ENCODE results near the gene PSMB8.
A peak's percentile ranks its signal among the peaks of the same experiment; 100 is the strongest.

PSMB8 gene

DNA sequence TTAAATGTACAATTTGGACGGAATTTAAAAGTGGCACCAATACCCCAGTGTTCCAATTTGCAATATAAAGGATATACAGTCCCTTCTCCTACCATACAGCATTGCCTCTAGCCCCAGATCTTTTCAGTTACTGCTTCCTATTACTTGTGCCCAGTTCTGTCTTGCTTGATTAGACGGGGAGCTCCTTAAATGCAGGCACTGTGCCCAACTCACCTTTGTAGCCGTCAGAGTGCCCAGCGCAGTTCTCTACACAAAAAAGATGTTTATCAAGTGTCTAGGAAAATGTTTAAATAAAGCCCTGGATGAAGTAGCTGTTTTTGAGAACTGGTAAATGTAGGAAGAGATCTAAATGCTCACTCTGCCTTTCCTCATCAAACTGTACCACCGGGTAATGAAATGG lies 12.9 kb downstream of the PSMB8 start:
- TF ChIP-seq, protein P1, sequence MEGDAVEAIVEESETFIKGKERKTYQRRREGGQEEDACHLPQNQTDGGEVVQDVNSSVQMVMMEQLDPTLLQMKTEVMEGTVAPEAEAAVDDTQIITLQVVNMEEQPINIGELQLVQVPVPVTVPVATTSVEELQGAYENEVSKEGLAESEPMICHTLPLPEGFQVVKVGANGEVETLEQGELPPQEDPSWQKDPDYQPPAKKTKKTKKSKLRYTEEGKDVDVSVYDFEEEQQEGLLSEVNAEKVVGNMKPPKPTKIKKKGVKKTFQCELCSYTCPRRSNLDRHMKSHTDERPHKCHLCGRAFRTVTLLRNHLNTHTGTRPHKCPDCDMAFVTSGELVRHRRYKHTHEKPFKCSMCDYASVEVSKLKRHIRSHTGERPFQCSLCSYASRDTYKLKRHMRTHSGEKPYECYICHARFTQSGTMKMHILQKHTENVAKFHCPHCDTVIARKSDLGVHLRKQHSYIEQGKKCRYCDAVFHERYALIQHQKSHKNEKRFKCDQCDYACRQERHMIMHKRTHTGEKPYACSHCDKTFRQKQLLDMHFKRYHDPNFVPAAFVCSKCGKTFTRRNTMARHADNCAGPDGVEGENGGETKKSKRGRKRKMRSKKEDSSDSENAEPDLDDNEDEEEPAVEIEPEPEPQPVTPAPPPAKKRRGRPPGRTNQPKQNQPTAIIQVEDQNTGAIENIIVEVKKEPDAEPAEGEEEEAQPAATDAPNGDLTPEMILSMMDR (IDR thresholded peaks at IDR 0.05; ENCODE audit: low read length, missing control alignments): no peak
- no peak overlapping the region for H3K4me3 ChIP-seq (replicated peaks; ENCODE audit: low read depth, low read length)
- DNase-seq (ENCODE audit: low read depth): no peak

DNA sequence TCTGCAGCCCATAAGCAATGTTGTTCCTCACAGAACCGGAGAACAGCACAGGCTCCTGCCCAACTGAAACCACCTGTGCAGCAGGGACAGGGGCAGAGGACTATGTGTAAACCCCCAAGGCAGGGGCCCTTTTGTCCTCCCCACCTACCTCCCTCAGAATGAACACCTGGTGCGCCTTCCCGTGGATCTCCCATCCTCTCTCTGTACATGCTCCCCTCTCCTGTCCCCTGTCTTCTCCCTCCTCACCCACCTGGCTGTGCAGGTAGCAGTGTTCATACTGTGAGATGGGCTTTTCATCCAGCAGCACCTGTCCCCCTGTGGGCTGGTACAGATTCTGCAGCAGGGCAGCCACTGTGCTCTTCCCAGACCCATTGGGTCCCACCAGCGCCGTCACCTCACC lies 13.8 kb downstream of the PSMB8 start:
- H3K4me3 ChIP-seq (replicated peaks; ENCODE audit: low read depth, low read length): no peak overlapping the region
- no peak for DNase-seq (ENCODE audit: low read depth)
- TF ChIP-seq, protein P1 (IDR thresholded peaks at IDR 0.05; ENCODE audit: low read length, missing control alignments): no peak

DNA sequence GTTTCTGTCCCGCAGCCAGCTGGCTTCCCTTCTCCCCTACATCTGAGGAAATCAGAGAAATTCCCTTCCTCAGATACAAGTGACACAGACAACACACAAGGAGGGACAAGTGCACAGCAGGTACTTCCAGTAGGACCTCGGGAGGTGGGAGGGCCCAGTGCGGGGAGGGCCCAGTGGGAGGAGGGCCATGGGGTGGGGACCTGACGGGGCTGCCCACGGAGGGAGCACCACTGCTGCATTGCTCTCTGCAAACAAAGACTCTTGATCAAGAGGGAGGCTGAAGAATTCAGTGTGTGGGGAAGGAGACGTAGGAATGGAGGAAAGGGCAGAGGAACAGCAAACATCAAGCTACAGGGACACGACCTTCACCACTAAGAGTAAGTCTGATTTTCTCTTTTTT lies 14.4 kb downstream of the PSMB8 start:
- no peak for DNase-seq (ENCODE audit: low read depth)
- TF ChIP-seq, protein P1 (IDR thresholded peaks at IDR 0.05; ENCODE audit: low read length, missing control alignments): no peak

DNA sequence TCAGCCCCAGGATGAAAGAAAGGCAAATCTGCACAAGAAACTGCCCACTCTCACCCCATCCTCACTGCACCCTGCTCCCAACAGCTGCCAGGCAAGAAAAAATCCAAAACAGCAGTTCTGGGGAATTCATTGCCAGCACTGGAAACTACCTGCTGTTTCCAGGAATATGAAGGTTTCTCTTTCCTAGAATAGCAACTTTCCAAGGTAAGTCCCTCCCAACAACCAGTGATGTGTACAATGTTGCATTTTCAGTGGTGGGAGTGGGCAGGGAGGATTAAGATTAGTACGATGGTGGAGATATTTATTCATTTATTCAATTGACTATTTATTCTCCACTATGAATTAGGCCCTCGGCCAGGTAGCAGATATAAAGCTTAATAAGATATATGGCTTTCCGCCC lies 16.8 kb downstream of the PSMB8 start:
- TF ChIP-seq, protein P1 (IDR thresholded peaks at IDR 0.05; ENCODE audit: low read length, missing control alignments): no peak
- DNase-seq (ENCODE audit: low read depth): no peak
- no peak overlapping the region for H3K4me3 ChIP-seq (replicated peaks; ENCODE audit: low read depth, low read length)

More for the DNA sequence above, 14.4 kb downstream of the PSMB8 start:
- H3K4me3 ChIP-seq (replicated peaks; ENCODE audit: low read depth, low read length): no peak overlapping the region

DNA sequence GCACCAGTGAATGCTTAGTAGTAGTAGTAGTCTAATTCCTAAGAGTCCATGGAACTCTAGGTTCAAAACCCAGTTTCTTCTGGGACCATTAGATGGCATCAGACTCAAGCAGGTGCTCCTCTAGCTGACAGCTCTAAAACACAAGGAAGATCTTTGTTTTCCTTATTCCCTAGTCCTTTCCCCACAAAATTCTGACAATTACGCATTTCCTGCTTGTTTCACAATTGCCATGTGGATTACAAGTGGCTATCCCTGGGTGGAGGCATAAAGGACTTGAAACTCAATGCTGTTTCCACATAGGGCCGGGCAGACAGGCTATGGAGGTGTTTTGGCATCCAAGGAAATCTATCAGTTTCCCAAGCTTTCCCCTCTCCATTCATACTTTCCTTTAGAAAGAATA lies 17.9 kb downstream of the PSMB8 start:
- DNase-seq (ENCODE audit: low read depth): peak; percentile 86
- H3K4me3 ChIP-seq (replicated peaks; ENCODE audit: low read depth, low read length): no peak overlapping the region
- TF ChIP-seq, protein P1 (IDR thresholded peaks at IDR 0.05; ENCODE audit: low read length, missing control alignments): peak; percentile 49

DNA sequence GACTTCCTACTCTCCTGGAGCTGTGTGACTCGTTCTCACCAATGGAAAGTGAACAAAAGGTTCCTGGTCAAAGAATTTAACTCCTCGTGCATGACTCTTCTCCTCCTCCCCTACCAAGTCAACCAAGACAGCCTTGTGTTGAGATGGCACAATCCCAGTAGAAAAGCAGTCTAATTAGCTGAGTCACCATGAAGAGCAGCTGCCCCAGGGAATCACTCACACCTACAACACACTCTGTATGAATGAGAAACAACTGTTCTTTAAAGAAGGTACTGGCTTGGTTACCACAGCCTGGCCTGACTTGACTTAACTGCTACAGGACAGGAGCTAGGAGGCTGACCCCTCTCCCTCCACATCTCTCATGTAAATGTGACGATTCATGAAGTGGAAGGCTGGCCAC lies 24.1 kb downstream of the PSMB8 start:
- TF ChIP-seq, protein P1 (IDR thresholded peaks at IDR 0.05; ENCODE audit: low read length, missing control alignments): no peak
- peak; percentile 38 for DNase-seq (ENCODE audit: low read depth)
- H3K4me3 ChIP-seq (replicated peaks; ENCODE audit: low read depth, low read length): no peak overlapping the region

DNA sequence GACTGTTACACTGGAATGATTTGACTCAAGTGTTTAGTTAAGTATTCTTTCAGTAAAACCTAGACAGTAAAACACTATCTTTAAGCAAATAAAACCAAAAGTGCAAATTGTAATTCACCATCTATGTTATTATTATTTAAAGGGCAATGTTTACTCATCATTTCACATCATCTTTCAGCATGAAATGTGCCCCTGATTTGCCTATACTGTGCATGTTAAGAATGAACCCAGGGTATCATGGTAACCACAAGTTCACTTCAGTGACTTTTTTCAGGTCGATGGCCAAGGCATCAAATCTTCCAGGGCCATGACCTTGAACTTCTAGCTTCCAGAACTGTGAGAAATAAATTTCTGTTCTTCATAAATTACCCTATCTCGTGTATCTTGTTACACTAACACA lies 25.0 kb downstream of the PSMB8 start:
- DNase-seq (ENCODE audit: low read depth): no peak
- TF ChIP-seq, protein P1 (IDR thresholded peaks at IDR 0.05; ENCODE audit: low read length, missing control alignments): no peak
- H3K4me3 ChIP-seq (replicated peaks; ENCODE audit: low read depth, low read length): no peak overlapping the region

All from fibroblast of pulmonary artery (primary cell).